DOHH2 (cell line): ENCODE measurements around the gene C8G.

Experiments used
- H3F3A ChIP-seq: fragments of 200-600 bp; sonication (generic), shearing (Covaris generic); 2 replicates; pipeline ENCODE4 v1.6.0; 2016; ENCODE audit warnings: antibody characterized with exemption, mild to moderate bottlenecking; ENCODE audit not compliant: control insufficient read depth, insufficient read depth
- H3K27ac ChIP-seq: fragments of 200-600 bp; sonication (generic); 2 replicates; pipeline ENCODE4 v1.5.1; 2014; ENCODE audit warnings: low read depth, mild to moderate bottlenecking, low read length, moderate library complexity
- H3K27me3 ChIP-seq: fragments of 200-600 bp; sonication (generic); 2 replicates; pipeline ENCODE4 v1.6.1; 2014; ENCODE audit warnings: mild to moderate bottlenecking, low read length, mixed read lengths; ENCODE audit not compliant: control insufficient read depth
- H3K36me3 ChIP-seq: fragments of 200-600 bp; sonication (generic); 2 replicates; pipeline ENCODE4 v1.6.1; 2014; ENCODE audit warnings: mild to moderate bottlenecking, low read length, moderate library complexity, mixed read lengths; ENCODE audit not compliant: control insufficient read depth
- H3K4me1 ChIP-seq: fragments of 200-600 bp; sonication (generic); 2 replicates; pipeline ENCODE4 v1.6.1; 2014; ENCODE audit warnings: mild to moderate bottlenecking, low read length, mixed read lengths; ENCODE audit not compliant: control insufficient read depth
- H3K4me2 ChIP-seq: fragments of 200-600 bp; sonication (generic); 2 replicates; pipeline ENCODE4 v1.6.0; 2014; ENCODE audit warnings: mild to moderate bottlenecking, low read length, moderate library complexity
- H3K4me3 ChIP-seq: fragments of 200-600 bp; sonication (generic); 2 replicates; pipeline ENCODE4 v1.5.1; 2014; ENCODE audit warnings: mild to moderate bottlenecking, low read length, mixed read lengths
- H3K79me2 ChIP-seq: fragments of 200-600 bp; sonication (generic); 2 replicates; pipeline ENCODE4 v1.6.1; 2014; ENCODE audit warnings: mild to moderate bottlenecking, low read length, mixed read lengths; ENCODE audit not compliant: control insufficient read depth
- H3K9me2 ChIP-seq: fragments of 200-600 bp; sonication (generic); replicated peaks from 2 replicates; pipeline ENCODE4 v1.6.1; 2014; ENCODE audit warnings: mild to moderate bottlenecking, low read length, mixed read lengths; ENCODE audit not compliant: control insufficient read depth
- H3K9me3 ChIP-seq: fragments of 200-600 bp; sonication (generic); 2 replicates; pipeline ENCODE4 v1.6.1; 2014; ENCODE audit warnings: antibody characterized with exemption, low read length, mixed read lengths; ENCODE audit not compliant: control insufficient read depth, insufficient read depth
- H4K20me1 ChIP-seq: fragments of 200-600 bp; sonication (generic); 2 replicates; pipeline ENCODE4 v1.6.0; 2014; ENCODE audit warnings: low read depth, mild to moderate bottlenecking, antibody characterized with exemption, low read length, moderate library complexity; ENCODE audit not compliant: control insufficient read depth, insufficient read depth
- EZH2phosphoT487 ChIP-seq: fragments of 200-600 bp; sonication (generic); IDR thresholded peaks from 2 replicates; pipeline ENCODE4 v1.6.1; 2017; ENCODE audit warnings: borderline replicate concordance, mild to moderate bottlenecking, antibody characterized with exemption, low read length, moderate library complexity, mixed read lengths
- TF ChIP-seq, protein P1 (sequence below): fragments of 200-600 bp; sonication (generic); IDR thresholded peaks from one replicate; pipeline ENCODE4 v1.5.1; 2014; ENCODE audit warnings: antibody characterized with exemption, mild to moderate bottlenecking, low read depth, low read length; ENCODE audit not compliant: poor library complexity, severe bottlenecking

The C8G gene

DNA sequence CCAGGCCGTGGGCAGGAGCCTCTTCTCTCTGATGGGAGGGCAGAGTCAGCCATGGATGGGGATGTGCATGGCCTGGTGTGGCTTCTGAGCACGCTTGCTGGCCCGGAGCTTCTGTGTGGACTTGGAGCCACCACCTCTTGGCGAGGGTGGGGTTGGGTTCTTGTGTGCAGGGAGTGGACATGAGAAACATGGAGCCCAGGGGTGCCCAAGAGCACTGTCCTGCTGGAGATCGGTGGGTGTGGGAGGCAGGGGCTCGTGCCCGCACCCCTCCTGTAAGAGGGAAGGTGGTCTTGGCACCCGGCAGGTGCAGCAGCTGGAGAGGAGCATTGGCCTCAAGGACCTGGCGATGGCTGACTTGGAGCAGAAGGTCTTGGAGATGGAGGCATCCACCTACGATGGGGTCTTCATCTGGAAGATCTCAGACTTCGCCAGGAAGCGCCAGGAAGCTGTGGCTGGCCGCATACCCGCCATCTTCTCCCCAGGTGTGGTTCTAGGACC, 24.3 kb upstream of the C8G start:
- H3K4me3 ChIP-seq, result no peak overlapping the region
- H4K20me1 ChIP-seq, result 0 out of 2 replicates have a peak, but pooled peaks cover 3% of the 10 kb centered on the region
- no peaks in the 10 kb centered on the region for H3K4me1 ChIP-seq
- H3K27me3 ChIP-seq, result no peaks in the 10 kb centered on the region
- H3K4me2 ChIP-seq, result no peak overlapping the region
- H3K36me3 ChIP-seq, result peaks cover 62% of the 10 kb centered on the region
- H3K9me3 ChIP-seq, result no peaks in the 10 kb centered on the region
- H3K9me2 ChIP-seq, result no peaks in the 10 kb centered on the region
- H3K79me2 ChIP-seq, result peaks cover 6% of the 10 kb centered on the region
- H3F3A ChIP-seq, result no peaks in the 10 kb centered on the region
- TF ChIP-seq, protein P1, sequence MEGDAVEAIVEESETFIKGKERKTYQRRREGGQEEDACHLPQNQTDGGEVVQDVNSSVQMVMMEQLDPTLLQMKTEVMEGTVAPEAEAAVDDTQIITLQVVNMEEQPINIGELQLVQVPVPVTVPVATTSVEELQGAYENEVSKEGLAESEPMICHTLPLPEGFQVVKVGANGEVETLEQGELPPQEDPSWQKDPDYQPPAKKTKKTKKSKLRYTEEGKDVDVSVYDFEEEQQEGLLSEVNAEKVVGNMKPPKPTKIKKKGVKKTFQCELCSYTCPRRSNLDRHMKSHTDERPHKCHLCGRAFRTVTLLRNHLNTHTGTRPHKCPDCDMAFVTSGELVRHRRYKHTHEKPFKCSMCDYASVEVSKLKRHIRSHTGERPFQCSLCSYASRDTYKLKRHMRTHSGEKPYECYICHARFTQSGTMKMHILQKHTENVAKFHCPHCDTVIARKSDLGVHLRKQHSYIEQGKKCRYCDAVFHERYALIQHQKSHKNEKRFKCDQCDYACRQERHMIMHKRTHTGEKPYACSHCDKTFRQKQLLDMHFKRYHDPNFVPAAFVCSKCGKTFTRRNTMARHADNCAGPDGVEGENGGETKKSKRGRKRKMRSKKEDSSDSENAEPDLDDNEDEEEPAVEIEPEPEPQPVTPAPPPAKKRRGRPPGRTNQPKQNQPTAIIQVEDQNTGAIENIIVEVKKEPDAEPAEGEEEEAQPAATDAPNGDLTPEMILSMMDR, result no peak
- no peak for TF ChIP-seq EZH2phosphoT487
- no peak overlapping the region for H3K27ac ChIP-seq

DNA sequence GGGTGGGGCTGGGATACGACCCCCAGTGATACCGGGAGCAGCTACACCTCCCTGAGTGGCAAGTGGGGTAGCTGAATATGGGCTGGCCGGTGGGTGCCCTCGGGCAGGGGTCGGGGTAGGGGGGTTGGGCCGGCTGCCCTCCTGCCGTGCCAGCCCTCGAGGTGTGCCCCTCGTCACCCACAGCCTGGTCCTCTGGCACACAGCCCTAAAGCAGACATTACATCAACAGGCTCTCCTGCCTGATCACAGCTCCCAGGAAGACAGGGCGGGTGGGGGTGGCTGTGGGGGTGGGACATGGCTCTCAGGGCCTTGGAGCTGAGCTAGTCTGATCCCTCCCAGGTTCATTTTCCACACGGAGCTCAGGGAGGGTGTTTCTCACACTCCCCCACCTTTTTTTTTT, 23.7 kb upstream of the C8G start:
- Histone ChIP-seq H3K36me3 (peaks cover 62% of the 10 kb centered on the region), H3K9me2 (no peaks in the 10 kb centered on the region), H3K9me3 (no peaks in the 10 kb centered on the region), H4K20me1 (0 out of 2 replicates have a peak, but pooled peaks cover 2% of the 10 kb centered on the region), H3K27me3 (no peaks in the 10 kb centered on the region), H3K4me2 (no peak overlapping the region), H3K79me2 (peaks cover 2% of the 10 kb centered on the region; the same call in 1 of the 2 replicates), H3K4me3 (no peak overlapping the region), H3F3A (no peaks in the 10 kb centered on the region), H3K27ac (no peak overlapping the region), H3K4me1 (no peaks in the 10 kb centered on the region)
- TF ChIP-seq, protein P1, result no peak
- no peak for TF ChIP-seq EZH2phosphoT487

DNA sequence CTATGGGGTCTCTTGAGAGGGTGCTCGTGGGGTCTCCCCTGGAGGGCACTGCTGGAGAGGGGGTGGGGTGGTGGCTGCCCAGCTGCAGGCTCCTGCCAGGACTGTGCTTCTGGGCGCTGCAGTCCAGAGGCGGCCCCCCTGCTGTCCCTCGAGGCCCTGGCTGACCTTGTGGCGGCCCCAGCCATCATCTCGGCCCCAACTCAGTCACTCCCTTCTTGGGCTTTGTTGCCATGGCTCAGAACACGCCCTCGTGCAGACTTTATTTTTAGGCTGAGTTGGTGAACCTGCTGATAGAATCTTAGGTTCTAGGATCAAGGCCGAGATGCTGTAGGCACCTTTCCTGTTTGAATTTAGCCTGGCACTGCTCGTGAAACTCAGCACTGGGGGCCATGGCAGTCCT, 23.3 kb upstream of the C8G start:
- Histone ChIP-seq H3K27me3 (no peaks in the 10 kb centered on the region), H3K79me2 (no peaks in the 10 kb centered on the region), H3F3A (no peaks in the 10 kb centered on the region), H3K9me3 (no peaks in the 10 kb centered on the region), H3K4me2 (no peak overlapping the region), H3K4me3 (no peak overlapping the region), H4K20me1 (no peaks in the 10 kb centered on the region), H3K27ac (no peak overlapping the region), H3K4me1 (no peaks in the 10 kb centered on the region), H3K36me3 (peaks cover 62% of the 10 kb centered on the region), H3K9me2 (no peaks in the 10 kb centered on the region)
- TF ChIP-seq, protein P1, result no peak
- TF ChIP-seq EZH2phosphoT487, result no peak
